HL-60 (cell line): ENCODE measurements around the gene GMNC.

ENCODE experiments used
- CTCF ChIP-seq: IDR thresholded peaks from one replicate; pipeline ENCODE4 v1.5.1; 2011; ENCODE audit warnings: low read length, control low read depth, inconsistent platforms; ENCODE audit not compliant: insufficient read depth
- POLR2AphosphoS5 ChIP-seq: IDR thresholded peaks from 2 replicates; pipeline ENCODE4 v1.6.1; 2012; ENCODE audit warnings: low read depth
- SPI1 ChIP-seq: IDR thresholded peaks from 2 replicates; pipeline ENCODE4 v1.6.1; 2012; ENCODE audit warnings: low read depth, mild to moderate bottlenecking, borderline replicate concordance
- TF ChIP-seq, protein P1 (sequence below): IDR thresholded peaks from 2 replicates; pipeline ENCODE4 v1.6.1; 2012; ENCODE audit warnings: low read depth; ENCODE audit not compliant: insufficient replicate concordance

- no peak for TF ChIP-seq CTCF
- TF ChIP-seq, protein P1, sequence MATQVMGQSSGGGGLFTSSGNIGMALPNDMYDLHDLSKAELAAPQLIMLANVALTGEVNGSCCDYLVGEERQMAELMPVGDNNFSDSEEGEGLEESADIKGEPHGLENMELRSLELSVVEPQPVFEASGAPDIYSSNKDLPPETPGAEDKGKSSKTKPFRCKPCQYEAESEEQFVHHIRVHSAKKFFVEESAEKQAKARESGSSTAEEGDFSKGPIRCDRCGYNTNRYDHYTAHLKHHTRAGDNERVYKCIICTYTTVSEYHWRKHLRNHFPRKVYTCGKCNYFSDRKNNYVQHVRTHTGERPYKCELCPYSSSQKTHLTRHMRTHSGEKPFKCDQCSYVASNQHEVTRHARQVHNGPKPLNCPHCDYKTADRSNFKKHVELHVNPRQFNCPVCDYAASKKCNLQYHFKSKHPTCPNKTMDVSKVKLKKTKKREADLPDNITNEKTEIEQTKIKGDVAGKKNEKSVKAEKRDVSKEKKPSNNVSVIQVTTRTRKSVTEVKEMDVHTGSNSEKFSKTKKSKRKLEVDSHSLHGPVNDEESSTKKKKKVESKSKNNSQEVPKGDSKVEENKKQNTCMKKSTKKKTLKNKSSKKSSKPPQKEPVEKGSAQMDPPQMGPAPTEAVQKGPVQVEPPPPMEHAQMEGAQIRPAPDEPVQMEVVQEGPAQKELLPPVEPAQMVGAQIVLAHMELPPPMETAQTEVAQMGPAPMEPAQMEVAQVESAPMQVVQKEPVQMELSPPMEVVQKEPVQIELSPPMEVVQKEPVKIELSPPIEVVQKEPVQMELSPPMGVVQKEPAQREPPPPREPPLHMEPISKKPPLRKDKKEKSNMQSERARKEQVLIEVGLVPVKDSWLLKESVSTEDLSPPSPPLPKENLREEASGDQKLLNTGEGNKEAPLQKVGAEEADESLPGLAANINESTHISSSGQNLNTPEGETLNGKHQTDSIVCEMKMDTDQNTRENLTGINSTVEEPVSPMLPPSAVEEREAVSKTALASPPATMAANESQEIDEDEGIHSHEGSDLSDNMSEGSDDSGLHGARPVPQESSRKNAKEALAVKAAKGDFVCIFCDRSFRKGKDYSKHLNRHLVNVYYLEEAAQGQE: no peak
- TF ChIP-seq POLR2AphosphoS5: no peak
- no peak for TF ChIP-seq SPI1
Observed at GRCh38 chr3:190865419-190865818, 2.9 kb upstream of the GMNC start.
